GM21529 (cell line): Measurements from ENCODE around the gene IQCN.
A peak's percentile ranks its signal among the peaks of the same experiment; 100 is the strongest.

Experiments
- ATAC-seq: cut with Tn5 transposase; IDR thresholded peaks from one replicate; pipeline ENCODE4 v1.9.1; 2021; ENCODE audit not compliant: unreplicated experiment

Gene IQCN

GRCh38 chr19:18232540-18233223 is 41.6 kb downstream of the IQCN start:
- no peak for ATAC-seq

GRCh38 chr19:18231775-18232174 is 42.5 kb downstream of the IQCN start:
- ATAC-seq = no peak

DNA sequence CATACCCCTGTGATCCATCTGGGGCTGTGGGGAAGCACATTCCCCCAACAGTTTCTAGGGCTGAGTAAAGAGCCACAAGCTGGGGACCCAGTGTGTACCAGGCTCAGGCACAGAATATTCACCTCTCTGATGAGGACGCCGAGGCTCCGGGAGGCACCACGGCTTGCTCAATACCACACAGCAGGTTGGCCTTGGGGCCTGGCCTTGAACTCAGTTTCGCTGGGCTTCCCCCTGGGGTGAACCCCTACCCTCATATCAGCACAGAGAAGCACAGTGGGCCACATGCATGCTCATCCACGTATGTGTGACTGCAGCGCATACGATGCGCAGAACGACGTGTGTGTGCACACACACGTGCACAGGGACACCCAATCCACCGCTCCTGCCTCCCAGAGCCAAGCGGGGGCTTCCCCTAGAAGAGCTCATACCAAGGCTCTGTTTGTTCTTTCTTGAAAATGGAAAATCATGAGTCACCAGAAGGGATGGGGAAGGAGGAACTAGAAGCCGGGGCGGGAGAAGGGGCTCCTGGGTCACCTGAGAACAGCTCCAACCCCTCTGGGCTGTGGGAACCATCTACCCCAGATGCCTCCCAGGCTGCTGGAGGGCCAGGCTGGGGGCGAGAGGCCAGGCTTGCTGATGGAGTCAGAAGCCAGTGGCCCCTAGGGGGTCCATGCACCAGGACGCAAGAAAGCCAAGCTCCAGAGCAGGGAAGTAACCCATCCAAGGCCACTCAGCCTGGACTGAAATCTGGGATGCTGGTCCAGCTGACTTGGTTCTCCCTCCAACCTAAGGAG is 43.1 kb downstream of the IQCN start:
- no peak for ATAC-seq

GRCh38 chr19:18229915-18230314 is 44.3 kb downstream of the IQCN start:
- ATAC-seq = no peak

DNA sequence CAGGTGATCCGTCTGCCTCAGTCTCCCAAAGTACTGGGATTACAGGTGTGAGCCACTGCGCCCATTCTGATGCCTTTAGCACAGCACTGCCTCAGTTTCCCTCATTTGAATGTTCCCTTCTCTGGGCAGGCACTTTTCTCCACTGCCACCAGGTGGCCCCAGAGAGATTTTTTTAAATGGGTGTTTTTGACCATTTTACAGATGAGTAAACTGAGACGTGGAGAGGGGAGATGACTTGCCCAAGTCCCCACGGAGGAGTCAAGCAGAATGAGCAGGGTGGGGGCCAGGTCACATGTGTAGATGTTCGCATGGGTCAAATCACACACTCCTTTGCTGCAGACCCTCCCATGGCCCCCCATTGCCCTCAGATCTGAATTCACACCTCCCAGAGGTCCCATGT is 44.8 kb downstream of the IQCN start:
- no peak for ATAC-seq

DNA sequence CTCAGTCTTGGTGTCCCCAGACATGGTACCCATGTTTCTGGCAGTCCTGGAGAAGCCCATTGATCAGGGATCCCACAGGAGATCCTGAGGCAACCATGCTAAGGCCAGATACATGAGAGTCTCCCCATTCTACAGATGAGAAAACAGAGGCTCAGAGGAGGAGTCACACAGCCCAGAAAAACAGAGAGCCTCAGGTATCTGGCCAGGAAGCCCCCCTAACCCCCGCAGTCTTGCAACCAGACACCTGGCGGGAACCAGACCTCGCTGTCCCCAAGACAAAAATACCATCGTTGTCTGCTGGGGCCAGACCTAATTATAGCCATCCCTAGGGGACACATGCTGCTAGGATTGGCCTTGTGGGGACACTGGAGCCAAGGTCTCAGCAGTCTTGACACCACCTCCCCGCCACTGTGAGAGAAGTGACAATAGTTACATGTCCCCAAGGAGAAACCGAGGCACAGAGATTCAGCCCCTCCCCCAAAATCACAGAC is 46.4 kb downstream of the IQCN start:
- ATAC-seq = no peak

- ATAC-seq = no peak
Observed at GRCh38 chr19:18226956-18227780, 47.1 kb downstream of the IQCN start.

- ATAC-seq = no peak
Observed at GRCh38 chr19:18225702-18226468, 48.4 kb downstream of the IQCN start, which contains the start of gene PDE4C. PDE4C (minus strand) TSS chr19:18226438; CDS start chr19:18226415, 23 bp downstream.

- ATAC-seq = no peak
Observed at GRCh38 chr19:18225355-18225701, 48.9 kb downstream of the IQCN start.

GRCh38 chr19:18224525-18225354 is 49.5 kb downstream of the IQCN start:
- peak; percentile 86 for ATAC-seq

DNA sequence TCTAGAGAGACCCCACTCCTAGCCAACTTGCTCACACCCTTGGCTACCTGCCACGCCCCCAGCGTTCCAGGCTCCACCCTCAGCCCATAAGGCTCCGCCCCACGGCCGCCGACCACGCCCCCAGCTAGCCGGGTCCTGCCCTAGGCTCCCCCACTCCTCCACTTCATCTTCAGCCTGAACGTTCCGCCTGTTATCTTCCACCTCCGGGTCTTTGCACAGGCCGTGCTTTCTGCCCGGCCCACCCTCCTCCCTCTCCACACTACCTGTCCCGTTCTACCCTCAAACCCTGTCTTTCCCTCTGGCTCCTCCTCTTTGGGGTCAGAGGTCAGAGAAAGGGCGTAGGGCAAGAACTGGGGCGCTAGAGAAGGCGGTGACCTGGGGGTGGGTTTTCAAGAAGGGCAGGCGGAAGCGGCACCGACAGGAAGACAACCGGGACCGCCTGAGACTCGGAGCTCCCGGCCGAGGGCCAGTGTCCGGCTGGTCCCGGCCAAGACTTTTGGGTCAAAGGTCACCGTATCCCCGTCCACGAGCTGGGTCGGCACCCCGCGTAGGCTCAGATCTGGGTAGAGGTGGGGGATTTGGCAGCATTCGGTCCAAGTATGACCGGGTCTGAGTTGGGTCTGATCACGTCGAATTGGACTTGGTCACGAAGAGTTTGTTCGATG is 50.3 kb downstream of the IQCN start:
- ATAC-seq = no peak

DNA sequence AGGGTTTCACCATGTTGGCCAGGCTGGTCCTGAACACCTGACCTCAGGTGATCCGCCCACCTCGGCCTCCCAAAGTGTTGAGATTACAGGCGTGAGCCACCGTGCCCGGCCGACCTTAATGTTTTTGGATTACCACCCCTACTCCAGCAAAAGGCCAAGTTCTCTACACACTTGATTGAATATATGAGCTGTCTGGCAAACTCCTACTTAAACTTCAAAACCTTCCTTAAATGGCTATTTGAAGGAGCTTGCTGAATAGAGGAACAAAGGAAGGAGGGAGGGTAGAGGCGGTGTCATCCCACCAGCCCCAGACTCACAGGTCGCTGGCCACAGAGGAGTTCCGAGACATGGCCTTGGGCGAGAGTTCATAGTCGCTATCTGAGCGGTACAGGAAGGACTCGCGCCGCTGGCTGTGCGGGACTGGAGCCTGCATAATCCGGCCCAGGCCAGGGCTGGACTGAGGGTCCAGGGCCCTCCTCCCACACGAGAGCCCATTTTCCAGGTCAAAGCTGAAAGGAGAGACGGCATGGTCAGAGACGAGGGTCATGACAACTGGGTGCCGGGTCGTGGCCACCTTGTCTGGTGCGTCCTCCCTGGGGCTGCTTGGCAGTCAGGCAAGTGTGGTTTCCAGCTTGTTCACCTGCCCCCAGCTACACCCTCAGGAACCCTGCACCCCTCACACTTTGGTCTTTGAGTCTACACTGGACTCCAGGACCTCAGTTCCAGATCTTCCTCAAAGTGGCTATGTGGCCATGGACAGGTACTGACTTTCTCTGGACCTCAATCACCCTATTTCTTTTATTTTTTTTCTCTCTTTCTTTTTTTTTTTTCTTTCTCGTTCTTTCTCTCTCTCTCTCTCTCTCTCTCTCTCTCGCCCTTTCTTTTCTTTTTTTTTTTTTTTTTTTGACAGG is 52.2 kb downstream of the IQCN start:
- ATAC-seq = no peak

DNA sequence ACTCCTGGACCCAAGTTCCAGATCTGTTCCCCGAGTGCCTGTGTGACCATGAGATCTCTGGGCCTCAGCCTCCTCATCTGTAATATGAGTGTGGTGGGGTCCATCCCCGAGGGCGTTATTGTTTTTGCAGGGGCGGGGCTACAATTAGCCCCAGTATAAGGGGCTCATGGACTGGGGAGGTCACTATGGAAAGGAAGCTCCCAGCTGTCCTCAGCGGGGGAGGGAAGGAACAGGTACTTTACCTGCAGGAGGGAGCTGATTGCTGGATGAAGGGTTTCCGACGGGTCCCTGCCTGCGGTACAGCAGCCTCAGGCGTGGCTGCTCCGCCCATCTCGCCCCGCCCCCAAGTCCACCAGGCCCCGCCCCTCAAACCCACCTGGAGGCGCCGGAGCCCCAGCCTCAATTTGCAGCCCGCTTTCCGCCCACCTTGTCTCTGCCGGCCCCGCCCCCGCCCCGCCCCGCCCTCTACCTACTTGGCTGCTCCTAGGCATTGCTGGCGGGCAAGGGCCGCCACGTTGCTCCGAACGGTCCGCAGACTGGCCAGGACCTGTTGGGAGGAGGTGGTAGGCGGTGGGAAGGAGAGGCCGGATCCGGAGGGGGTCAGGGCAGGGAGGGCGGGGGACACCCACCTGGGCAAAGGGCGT is 53.5 kb downstream of the IQCN start:
- no peak for ATAC-seq

DNA sequence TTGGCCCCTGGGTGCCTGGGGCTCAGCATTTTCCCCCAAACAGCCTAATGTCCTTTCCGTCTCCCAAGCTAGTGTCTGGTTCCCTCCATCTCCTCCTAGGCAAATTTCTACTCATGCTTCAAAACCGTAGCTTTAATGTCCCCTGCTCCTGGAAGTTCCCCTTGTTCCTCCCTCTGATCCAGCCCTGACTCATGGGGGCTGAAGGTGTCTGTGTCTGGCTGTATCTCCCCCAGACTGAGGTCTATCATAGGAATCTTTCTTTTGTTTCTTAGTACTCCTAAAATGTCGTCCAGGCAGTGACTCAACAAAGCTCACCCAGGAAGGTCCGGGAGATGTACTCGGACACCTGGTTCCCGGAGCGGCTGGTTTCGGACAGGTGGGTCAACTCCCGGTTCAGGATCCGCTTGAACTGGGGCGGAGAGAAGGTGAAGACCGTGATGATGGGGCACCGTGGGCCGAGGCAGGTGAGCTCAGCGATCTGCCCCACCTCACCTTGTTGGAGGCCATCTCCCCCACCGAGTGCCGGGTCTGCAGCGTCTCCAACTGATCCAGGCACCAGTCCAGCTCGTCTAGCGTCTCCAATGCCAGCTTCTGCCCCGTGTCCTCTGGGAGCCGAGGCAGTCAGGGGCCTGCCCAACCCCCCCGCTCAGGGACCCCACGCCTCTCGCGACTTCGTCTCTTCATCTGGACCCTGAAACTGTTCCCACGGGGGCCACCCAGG is 54.2 kb downstream of the IQCN start:
- ATAC-seq = no peak

DNA sequence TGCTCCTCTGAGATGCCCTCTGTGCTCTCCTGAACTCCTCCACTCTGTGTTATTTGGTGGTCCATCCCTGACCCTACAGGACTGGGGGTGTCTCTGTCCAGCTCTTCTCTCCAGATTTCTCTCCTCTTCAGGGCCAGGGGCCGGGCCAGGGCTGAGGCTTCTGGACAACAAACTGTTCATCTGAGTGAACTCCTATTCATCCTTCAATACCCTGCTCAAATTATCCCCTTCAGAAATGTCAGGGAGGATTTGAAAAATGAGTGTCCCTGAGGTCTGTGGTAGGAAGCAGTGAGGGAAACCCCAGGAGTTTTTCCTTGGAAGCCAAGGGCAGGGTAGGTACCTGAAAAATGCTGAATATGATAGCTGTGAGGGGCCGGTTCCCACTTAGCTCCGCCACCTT is 55.7 kb downstream of the IQCN start:
- ATAC-seq = no peak

- ATAC-seq = no peak
Observed at GRCh38 chr19:18218159-18218558, 56.1 kb downstream of the IQCN start.

- ATAC-seq = no peak
Observed at GRCh38 chr19:18216789-18217188, 57.5 kb downstream of the IQCN start.
